HG02970 (cell line): ENCODE results near the gene MAP4K4.
"Not testable (repeated sequence)": the region's sequence is repeated elsewhere in the genome, so short reads cannot be mapped to it uniquely, and the experiment has no call there.

Experiments used
- ATAC-seq: cut with Tn5 transposase; IDR thresholded peaks from one replicate; pipeline ENCODE4 v1.9.1; 2021; ENCODE audit warnings: mild to moderate bottlenecking, moderate library complexity, moderate number of reproducible peaks; ENCODE audit not compliant: unreplicated experiment, low FRiP score

The MAP4K4 gene

GRCh38 chr2:101762451-101763171 is 65.1 kb downstream of the MAP4K4 start:
- no peak for ATAC-seq

DNA sequence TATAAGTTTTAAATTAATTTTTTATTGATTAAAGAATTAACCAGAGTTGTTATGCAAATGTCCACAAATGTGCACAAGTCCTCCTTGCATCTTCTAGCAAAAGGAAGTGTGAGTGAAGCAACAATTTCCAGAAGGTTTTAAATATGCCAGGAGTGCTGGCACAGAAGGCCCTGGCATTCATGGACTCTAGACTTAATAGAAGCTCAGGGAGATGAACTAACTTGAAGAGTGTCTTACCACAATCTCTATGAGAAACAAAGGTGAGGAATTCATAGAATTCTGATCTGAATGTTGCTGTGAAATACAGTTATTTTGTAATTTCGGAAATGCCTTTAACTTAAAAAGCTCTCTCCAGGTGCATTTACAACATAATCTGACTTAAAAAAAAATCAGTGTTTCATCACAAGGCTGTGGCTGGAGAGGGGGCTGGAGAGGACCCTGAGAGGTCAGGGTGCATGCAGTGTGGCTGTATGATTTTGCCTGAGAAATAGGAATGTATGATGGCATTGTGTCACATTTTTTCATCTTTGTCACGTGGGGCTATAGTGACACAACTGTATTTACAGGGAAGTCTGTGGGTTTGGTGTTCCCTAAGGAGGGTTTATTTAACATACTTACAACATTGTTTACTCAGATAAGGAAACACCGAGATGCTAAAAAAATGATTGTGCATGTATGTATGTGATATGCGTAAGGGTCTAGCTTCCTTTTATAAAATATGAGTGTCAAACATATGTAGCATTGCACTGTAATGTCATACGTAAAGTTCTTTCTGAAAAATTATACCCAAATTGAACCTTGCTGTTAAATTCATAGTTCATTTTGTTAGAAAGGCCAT is 66.2 kb downstream of the MAP4K4 start:
- ATAC-seq = no peak

GRCh38 chr2:101766337-101766736 is 68.8 kb downstream of the MAP4K4 start:
- no peak for ATAC-seq

GRCh38 chr2:101766871-101767739 is 69.6 kb downstream of the MAP4K4 start:
- ATAC-seq = no peak

GRCh38 chr2:101768556-101769220 is 71.2 kb downstream of the MAP4K4 start:
- ATAC-seq = no peak

GRCh38 chr2:101769726-101770125 is 72.2 kb downstream of the MAP4K4 start:
- not testable (repeated sequence) for ATAC-seq

GRCh38 chr2:101770726-101771125 is 73.2 kb downstream of the MAP4K4 start:
- ATAC-seq = no peak

DNA sequence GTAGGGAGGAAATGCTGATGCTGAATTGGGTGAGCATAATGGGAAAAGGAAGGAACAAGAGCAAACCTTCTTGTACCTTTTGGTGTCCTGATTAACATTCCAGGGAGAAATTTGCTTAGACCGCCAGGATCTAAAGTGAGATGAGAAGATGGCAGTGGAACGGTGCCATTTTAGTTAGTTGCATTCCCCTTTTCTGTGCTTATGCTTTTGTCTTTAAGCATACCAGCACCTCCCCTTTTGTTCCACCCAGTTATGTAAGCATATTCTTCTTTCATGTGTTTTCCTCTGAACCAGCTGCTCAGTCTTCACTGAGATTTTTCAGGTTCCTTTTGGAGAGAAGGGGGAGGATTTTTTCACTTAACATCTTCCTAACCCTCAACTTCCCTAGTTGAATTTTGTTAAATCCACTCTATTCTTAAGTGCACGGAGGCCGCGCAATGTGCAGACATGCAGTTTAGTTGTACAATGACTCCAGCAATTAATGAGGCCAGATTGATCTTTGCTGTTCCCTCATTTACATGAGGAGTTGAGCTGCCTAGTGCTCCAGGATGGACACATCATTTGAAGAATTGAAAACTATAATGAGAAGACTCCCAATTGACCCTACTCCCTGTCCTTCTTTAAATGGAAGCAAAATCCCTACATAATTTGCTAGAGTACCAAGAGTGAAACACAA is 73.9 kb downstream of the MAP4K4 start:
- ATAC-seq = no peak

DNA sequence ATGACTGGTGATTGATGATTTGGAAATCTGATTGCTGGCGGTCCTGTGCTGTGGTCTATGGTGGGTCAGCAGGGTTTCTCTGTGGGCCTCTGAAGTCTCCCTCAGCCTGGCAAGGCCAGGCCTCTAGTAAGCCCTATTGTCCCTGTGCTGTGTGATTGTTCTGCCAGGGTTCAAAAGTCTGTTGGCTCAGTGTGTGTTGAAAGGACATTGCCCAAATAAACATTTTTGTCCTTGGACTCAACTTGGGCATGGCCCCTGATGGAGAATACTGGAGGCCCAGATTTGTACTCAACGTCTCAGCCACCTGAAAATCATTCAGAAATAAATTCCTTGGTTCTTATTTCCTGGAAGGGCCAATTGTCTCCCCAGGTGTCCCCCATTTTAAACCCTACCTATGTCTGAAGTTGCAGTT is 74.4 kb downstream of the MAP4K4 start:
- ATAC-seq = no peak

DNA sequence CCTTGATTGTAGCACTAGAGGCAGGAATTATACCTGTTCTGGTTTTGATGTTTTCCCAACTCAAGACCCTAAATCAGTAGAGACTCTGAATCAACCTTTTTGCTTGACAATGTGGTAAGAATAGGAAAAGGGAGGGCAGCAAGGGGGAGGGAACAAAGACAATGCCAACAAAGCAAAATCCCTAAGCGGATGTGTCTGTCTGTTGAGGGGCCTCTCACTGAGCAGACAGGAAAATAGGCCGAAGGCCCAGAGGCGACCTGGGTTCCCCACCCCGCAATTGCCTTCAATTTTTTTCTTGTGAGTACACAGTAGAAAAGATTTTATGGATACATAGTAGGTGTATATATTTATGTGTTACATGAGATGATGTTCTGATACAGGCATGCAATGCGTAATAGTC is 75.6 kb downstream of the MAP4K4 start:
- no peak for ATAC-seq

GRCh38 chr2:101773961-101774360 is 76.5 kb downstream of the MAP4K4 start:
- not testable (repeated sequence) for ATAC-seq

GRCh38 chr2:101775092-101775491 is 77.6 kb downstream of the MAP4K4 start:
- no peak for ATAC-seq

- no peak for ATAC-seq
These were observed 78.1 kb downstream of the MAP4K4 start for GRCh38 chr2:101775636-101776035.

- no peak for ATAC-seq
These were observed 78.9 kb downstream of the MAP4K4 start for GRCh38 chr2:101776172-101777043.

DNA sequence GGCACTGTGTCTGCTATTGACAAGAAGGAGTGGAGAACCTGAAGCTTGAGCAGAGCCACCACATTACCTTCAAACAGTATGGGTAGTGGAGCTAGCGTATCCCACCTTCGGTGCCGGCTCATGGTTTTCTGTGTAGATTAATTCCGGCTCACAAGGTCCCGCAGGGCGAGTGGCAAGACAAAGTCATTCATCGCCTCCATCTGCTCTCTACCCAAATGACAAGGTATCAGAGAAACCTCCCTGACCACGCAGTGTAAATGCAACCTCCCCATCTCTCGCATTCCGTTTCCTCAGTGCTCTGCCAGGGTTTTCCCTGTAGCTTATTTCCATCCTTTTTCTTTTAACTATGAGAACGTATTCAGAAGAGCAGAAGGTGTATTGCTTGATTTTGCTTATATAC is 79.8 kb downstream of the MAP4K4 start:
- ATAC-seq = no peak

GRCh38 chr2:101778102-101778501 is 80.6 kb downstream of the MAP4K4 start:
- ATAC-seq = no peak

DNA sequence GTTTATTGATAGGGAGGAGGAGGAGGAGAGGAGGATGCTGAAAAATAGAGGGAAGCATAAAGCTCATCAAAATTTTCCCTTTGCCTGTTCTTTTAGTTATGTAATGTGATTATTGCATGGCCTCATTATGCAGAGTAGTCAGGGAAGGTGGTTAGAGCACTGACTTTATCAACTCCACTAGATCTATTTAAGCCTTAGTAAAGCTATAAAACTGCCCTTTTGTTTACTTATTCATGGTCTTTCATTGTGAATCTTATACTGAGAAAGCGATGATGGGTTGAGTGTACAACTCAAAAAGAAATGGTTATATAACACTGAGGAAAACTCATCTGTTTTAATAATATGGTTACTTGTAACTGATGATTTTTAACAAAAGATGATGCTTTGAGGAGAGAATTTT is 81.7 kb downstream of the MAP4K4 start:
- no peak for ATAC-seq

GRCh38 chr2:101779656-101780055 is 82.1 kb downstream of the MAP4K4 start:
- no peak for ATAC-seq

- ATAC-seq = no peak
These were observed 83.8 kb downstream of the MAP4K4 start for GRCh38 chr2:101781326-101781725.
